ENCODE measurements around the gene C11orf91.
"Not testable (repeated sequence)": the region's sequence is repeated elsewhere in the genome, so short reads cannot be mapped to it uniquely, and the experiment has no call there.

C11orf91 gene, protein sequence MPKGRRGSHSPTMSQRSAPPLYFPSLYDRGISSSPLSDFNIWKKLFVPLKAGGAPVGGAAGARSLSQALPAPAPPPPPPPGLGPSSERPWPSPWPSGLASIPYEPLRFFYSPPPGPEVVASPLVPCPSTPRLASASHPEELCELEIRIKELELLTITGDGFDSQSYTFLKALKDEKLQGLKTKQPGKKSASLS

GRCh38 chr11:33700502-33701271 is at the start of gene C11orf91:
Gene C11orf91, minus strand, starts transcription at chr11:33700826. Its CDS starts 86 bp downstream, at chr11:33700740.
- no peak for FAIRE-seq

DNA sequence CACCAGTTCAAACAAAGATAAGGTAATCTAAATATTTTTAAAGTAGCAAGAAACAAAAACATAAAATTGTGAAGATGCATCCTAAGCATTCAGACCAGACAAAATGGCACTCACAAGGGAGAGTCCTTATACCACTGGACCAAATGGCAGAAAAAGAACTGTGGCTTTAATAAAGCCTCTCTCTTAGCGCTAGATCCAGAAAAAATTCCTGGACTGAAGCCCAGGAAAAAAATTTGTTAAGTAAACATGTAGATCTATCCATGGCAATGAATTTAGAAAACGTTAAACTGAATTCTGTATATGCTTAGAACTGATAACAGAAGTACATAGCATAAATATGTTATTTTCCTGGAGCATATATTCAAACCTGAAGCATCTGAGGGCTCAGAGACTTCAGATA is 47.4 kb upstream of the C11orf91 start:
- FAIRE-seq: no peak

- no peak for FAIRE-seq
These were observed 42.7 kb upstream of the C11orf91 start for GRCh38 chr11:33743291-33743690.

DNA sequence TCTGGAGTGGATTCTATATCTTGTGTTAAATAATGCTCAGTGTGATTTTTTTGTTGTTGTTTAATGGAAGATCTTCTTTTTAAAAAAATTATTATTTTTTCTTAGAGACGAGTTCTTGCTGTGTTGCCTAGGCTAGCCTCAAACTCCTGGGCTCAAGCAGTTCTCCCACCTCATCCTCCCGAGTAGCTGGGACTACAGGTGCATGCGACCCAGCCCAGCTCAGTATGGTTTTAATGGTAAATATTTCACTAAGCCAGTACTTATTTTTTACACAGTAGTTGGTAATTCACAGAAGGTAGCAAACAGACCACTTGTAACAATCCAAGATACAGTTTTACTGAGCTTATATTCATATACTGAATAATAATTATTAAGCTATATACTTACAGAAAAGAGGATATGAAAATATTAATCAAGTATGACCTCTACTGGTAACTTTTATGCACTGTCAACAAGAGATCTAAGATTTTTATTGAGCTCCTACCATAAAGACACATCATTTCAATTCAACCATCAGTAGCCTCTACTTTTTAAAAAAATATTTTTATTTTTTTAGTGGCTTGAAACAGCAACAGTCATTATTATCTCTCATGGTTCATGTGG is 41.7 kb upstream of the C11orf91 start:
- peak; percentile 97 for FAIRE-seq

GRCh38 chr11:33741806-33742205 is 41.2 kb upstream of the C11orf91 start:
- no peak for FAIRE-seq

- no peak for FAIRE-seq
These were observed 36.8 kb upstream of the C11orf91 start for GRCh38 chr11:33737362-33737821.

DNA sequence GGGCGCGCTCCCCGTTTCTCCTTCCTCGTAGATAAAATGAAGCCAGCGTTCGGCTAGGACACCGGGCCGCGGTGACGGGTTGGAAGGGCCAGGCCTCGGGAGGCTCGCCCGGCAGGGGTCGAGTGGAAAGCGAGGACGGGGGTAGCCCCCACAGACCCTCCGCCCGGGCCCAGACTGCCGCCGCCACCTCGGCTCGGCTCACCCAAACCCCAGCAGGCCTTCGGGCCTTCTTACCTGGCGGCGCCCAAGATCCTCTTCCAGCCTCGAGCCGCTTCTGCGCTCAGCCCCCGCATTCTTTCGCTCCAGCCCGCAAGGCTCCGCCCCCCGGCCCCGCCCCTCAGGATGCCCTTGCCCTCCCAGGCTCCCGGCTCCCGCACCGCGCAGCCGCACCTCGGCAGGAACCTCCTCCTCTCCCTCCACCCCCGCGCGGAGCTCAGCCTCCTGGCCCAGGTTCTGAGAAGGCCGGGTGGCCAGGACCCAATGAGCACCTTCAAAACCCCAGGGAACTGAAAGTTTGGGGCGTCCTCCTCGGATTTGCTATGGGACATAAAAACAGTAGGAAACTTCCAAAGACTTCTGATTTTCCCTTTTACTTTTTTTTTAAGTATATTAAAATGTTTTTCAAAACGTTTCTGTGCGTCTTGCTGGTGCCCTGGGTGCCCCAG is 35.7 kb upstream of the C11orf91 start, which contains the start of gene CD59:
TSS of gene CD59 (minus strand) at position 276 of the 665 bp plus-strand sequence. CDS start 13,978 bp downstream, outside the sequence.
- FAIRE-seq: no peak

DNA sequence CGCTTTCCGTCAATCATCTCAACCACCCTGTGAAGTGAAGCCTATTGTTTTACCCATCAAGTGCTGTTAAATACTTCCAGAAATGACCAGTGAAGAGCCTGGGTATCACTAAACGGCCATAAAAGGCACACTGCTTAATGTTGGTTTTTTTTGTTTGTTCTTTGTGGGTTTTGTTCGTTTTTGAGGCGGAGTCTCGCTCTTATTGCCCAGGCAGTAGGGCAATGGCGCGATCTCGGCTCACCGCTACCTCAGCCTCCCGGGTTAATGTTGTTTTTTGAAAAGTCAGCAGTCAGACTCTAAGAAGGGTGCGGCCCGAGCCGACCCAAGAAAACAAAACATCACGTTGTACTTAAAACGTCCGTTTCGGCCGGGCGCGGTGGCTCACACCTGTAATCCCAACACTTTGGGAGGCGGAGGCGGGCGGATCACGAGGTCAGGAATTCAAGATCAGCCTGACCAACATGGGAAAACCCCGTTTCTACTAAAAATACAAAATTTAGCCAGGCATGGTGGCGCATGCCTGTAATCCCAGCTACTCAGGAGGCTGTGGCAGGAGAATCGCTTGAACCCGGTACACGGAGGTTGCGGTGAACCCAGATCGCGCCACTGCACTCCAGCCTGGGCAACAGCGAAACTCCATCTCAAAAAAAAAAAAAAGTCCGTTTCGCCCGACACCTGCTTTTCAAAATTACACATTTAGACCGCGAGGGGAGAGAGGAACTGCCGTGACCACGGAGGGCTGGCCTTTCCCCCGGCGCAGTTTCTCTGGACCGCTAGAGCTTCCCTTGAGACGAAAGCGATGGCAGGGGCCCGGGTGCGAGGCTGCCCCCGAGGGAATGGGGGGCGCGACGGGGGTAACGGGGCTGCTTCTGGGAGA is 34.9 kb upstream of the C11orf91 start:
- no peak for FAIRE-seq

- no peak for FAIRE-seq
These were observed 34.0 kb upstream of the C11orf91 start for GRCh38 chr11:33734441-33735270.

DNA sequence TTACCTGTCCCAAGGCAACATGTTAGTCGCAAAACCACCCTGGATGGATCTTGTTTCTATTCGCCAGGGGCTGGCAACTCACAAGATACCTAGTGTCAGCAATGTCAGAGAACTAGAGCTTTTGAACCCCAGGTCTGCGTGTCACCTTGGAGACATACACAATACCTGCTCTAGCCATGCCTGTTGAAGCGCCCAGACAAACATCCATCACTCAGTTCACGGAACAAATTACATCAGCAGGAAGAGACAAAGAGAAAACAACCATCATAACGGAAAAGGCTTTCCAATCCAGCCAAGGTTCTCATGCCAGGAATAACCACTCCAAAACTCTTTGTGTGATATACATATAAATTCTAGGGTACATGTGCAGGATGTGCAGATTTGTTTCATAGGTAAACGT is 33.4 kb upstream of the C11orf91 start:
- FAIRE-seq: no peak

GRCh38 chr11:33731723-33732531 is 31.3 kb upstream of the C11orf91 start:
- no peak for FAIRE-seq

- FAIRE-seq: no peak
These were observed 30.1 kb upstream of the C11orf91 start for GRCh38 chr11:33730716-33731115.

- not testable (repeated sequence) for FAIRE-seq
These were observed 28.5 kb upstream of the C11orf91 start for GRCh38 chr11:33729072-33729664.

DNA sequence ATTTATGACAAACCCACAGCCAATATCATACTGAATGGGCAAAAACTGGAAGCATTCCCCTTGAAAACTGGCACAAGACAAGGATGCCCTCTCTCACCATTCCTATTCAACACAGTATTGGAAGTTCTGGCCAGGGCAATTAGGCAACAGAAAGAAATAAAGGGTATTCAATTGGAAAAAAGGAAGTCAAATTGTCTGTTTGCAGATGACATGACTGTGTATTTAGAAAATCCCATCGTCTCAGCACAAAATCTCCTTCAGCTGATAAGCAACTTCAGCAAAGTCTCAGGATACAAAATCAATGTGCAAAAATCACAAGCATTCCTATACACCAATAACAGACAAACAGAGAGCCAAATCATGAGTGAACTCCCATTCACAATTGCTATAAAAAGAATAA is 26.9 kb upstream of the C11orf91 start:
- not testable (repeated sequence) for FAIRE-seq

DNA sequence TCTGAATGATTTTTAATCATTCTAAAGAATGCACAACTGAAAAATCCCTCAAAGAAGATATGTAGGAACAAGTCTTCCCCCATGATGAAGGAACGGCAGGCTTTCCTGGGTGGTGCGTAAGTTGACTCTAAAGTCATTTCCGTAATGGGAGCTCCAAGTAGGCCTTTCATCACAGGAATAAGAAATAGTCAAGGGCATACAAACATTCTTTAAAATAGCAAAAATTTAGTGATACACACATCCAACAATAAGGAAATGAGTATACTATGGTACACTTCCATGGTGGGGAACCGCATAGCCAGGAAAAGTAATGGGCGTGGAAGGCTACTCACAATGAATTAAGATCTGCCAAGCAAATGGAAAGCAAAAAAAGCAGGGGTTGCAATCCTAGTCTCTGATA is 24.9 kb upstream of the C11orf91 start:
- FAIRE-seq: no peak

DNA sequence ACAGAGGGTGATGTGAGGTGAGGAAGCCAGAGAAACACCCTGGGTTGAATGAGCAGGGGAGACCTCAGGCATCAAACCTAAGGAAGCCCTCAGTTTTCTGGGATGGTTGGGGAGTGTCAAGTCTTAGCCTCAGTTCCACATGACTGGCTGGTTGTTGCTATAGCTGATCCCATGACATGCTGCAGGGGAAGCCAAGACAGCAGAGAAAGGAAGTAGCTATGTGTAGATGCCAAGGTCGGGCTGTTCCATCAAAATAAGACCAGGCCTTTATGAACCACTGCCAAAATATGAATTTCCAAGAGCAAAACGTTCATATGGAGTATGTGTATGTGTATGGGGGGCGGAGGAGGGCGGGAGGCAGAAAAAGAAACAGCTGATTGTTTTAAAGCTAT is 24.0 kb upstream of the C11orf91 start:
- no peak for FAIRE-seq

- FAIRE-seq: no peak
These were observed 22.7 kb upstream of the C11orf91 start for GRCh38 chr11:33723238-33723881.

- FAIRE-seq: no peak
These were observed 22.1 kb upstream of the C11orf91 start for GRCh38 chr11:33722590-33723234.

DNA sequence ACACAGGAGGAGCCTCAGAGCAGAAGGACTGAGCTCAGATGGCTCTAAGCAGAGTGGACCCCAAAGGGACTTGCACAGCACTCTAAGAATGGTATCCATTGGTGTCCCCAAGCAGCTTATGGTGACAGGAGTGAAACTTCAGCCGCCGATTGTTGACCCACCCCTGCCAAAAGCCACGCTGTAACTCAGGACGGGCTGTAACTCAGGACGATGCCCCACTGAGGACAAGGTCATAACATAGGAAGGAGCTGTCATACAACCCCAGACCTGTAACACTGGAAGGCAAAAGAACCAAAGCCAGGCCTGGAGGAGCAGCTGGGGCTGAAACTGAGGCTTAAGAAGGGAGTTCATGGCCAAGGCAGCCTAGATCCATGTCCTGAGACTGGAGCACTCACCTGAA is 21.4 kb upstream of the C11orf91 start:
- FAIRE-seq: no peak

Measured in A204.1 (cell line).